Psoas muscle (tissue), 8 donors: ENCODE results near the gene MORF4L1. TPM values are rescaled to one million over a fixed set of nuclear protein-coding genes. Genes with fewer than 3 reads are reported as not detected.

ENCODE experiments used
- ATAC-seq, 4 donors: fragments of 200-7000 bp; cut with Tn5 transposase; one replicate each; pipeline ENCODE4 v1.9.1; 2020; ENCODE audit warnings: moderate library complexity in 3 of 4, mild to moderate bottlenecking in 2 of 4
- DNase-seq, 2 donors: peaks; one replicate each; pipeline ENCODE4 v3.0.0-alpha.2; 2020
- H3K27ac ChIP-seq: fragments of 200-600 bp; one replicate; pipeline ENCODE4 v1.8.0; 2022
- H3K27me3 ChIP-seq, 3 donors: fragments of 200-600 bp in 1 of 3; one replicate each; pipeline versions ENCODE4 v1.6.1 to v1.8.0; 2013 to 2022; ENCODE audit warnings: low read length in 2 of 3, mild to moderate bottlenecking in 2 of 3, moderate library complexity in 1 of 3; ENCODE audit not compliant: insufficient read depth in 3 of 3
- H3K36me3 ChIP-seq, 2 donors: fragments of 200-600 bp in 1 of 2; one replicate each; pipeline versions ENCODE4 v1.6.1 to v1.8.0; 2013 to 2022; ENCODE audit warnings: low read depth in 1 of 2, mild to moderate bottlenecking in 1 of 2, moderate library complexity in 1 of 2; ENCODE audit not compliant: insufficient read depth in 1 of 2
- H3K4me1 ChIP-seq: fragments of 200-600 bp; one replicate; pipeline ENCODE4 v1.8.0; 2022
- H3K4me3 ChIP-seq: fragments of 200-600 bp; one replicate; pipeline ENCODE4 v1.8.0; 2022; ENCODE audit warnings: mild to moderate bottlenecking
- H3K9me3 ChIP-seq: fragments of 200-600 bp; one replicate; pipeline ENCODE4 v1.8.0; 2022
- WGBS, 3 donors: extraction: QIAGEN DNeasy Blood & Tissue Kit; methylation state at CpG; one replicate each; pipeline versions ENCODE4 v1.1.6 to v1.1.7; 2013; 5-methylcytosine and 5-hydroxymethylcytosine counted together
- intact Hi-C, 2 donors: fragments of 100-400 bp; cut with DNase I; formaldehyde crosslinking; loops; one replicate each; pipeline versions ENCODE4 v1.11.0 to v1.14.2; 2022
- polyA plus RNA-seq, 3 donors: library from polyadenylated mRNA; stranded (reverse); fragments of 200-250 nt; gene quantifications; one replicate each; pipeline ENCODE4 v1.2.3, GENCODE V29; 2013
- total RNA-seq, 4 donors: library from RNA; stranded (reverse); fragmentation: NEBNext Ultra II Directional in 2 of 4; extraction: Animal tissue kit (Norgen Biotek cat#: 25700) in 2 of 4; gene quantifications; one replicate each; pipeline versions ENCODE4 v1.2.1 to v1.2.4, GENCODE V29; 2021 to 2023
- TF ChIP-seq, protein P1 (sequence below): fragments of 200-600 bp; IDR thresholded peaks from one replicate; pipeline ENCODE4 v1.8.0; 2022; ENCODE audit warnings: antibody characterized with exemption
- donor health status: healthy with polysubstance abuse.
- donor health status: DM: no; HTN: no; CAD: no; lungs with moderate emphysema.
- donor health status: Bipolar disorder and iron deficiency.
- donor health status: healthy.
- donor health status: DM: yes; HTN: yes; CAD: no.
- donor health status: DM: no; HTN: no; CAD: no.
- donor health status: DM: no; HTN: no; CAD: no.
- donor health status: DM: yes; HTN: yes; CAD: no.

The MORF4L1 gene
- total and polyA plus RNA-seq, 7 donors: 262 to 679 (median 327) TPM

DNA sequence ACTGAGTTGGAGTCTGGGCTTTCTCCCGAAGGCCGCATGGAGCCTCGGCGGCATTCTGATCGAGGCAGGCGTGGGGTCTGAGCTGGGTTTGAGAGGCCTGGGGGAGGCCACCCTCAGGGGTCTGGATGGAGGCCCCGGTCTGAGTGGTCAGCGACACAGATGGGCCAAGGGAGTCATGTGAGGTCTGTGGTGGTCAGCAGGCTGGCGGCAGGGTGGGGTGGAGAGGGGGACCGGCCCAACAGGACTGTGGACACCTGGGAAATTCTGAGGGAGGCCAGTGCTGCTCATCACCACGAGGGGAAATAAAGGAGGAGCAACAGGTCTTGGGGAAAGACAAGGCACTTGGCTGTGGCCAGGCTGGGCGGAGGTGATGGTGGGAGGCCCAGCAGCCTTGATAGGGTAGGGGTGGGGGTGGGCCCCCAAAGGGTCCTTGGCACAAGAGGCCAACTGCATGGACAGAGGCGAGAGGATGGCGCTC, 56.0 kb downstream of the MORF4L1 start:
- TF ChIP-seq, protein P1, sequence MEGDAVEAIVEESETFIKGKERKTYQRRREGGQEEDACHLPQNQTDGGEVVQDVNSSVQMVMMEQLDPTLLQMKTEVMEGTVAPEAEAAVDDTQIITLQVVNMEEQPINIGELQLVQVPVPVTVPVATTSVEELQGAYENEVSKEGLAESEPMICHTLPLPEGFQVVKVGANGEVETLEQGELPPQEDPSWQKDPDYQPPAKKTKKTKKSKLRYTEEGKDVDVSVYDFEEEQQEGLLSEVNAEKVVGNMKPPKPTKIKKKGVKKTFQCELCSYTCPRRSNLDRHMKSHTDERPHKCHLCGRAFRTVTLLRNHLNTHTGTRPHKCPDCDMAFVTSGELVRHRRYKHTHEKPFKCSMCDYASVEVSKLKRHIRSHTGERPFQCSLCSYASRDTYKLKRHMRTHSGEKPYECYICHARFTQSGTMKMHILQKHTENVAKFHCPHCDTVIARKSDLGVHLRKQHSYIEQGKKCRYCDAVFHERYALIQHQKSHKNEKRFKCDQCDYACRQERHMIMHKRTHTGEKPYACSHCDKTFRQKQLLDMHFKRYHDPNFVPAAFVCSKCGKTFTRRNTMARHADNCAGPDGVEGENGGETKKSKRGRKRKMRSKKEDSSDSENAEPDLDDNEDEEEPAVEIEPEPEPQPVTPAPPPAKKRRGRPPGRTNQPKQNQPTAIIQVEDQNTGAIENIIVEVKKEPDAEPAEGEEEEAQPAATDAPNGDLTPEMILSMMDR: no peak
- Histone ChIP-seq H3K27me3 (no peaks in the 10 kb centered on the region), H3K9me3 (no peaks in the 10 kb centered on the region), H3K27ac (no peak overlapping the region), H3K4me3 (no peak overlapping the region), H3K36me3 (peaks cover 0 to 53% of the 10 kb centered on the region in 2 donors), H3K4me1 (peaks cover 12% of the 10 kb centered on the region)
- DNase-seq (no peak), ATAC-seq (no peak)
- WGBS, 3 donors: 87 to 94% (median 90%) methylated on average over 14 of the region's 14 CpGs
- intact Hi-C loops: no loop called here

DNA sequence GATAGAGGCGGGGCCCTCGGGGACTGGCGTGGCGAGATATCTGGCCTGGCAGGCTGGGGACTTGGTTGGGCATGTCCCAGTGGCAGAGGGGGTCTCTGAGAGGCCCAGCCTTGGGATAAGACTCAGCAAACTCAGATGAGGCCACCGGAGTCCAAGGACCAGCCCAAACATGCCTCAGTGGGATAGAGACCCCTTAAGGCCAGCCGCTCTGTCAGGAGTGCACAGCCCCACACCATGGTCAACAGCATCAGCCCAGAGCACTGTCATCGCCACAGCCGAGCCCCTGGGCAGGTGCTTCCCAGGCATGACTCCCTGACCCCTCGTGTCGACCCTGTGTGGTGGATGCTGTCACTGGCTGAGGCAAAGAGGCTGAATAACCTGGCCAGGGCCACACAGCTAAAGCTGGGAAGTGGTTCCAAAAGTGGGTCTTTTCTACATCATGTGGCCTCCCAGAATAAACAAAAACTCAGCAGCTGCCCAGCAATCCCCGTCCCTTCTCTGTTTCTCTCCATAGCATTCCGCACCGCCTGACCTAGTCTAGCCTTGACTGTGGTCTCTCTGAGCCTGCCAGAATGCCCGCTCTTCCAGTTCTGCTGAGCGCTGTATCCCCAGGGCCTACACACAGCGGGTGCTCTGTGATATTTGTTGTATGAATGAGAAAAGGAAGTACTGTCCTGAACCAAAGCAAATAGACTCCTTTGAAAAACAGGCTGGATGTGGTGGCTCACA, 57.0 kb downstream of the MORF4L1 start:
- DNase-seq (no peak), ATAC-seq (no peak)
- Histone ChIP-seq H3K9me3 (no peaks in the 10 kb centered on the region), H3K27me3 (no peaks in the 10 kb centered on the region), H3K27ac (peak overlapping the region; percentile 74), H3K4me3 (no peak overlapping the region), H3K4me1 (peaks cover 12% of the 10 kb centered on the region), H3K36me3 (peaks cover 0 to 56% of the 10 kb centered on the region in 2 donors)
- 91 to 97% (median 93%) methylated on average over 16 of the region's 16 CpGs for WGBS, 3 donors
- intact Hi-C loops: no loop called here
- TF ChIP-seq, protein P1: no peak

DNA sequence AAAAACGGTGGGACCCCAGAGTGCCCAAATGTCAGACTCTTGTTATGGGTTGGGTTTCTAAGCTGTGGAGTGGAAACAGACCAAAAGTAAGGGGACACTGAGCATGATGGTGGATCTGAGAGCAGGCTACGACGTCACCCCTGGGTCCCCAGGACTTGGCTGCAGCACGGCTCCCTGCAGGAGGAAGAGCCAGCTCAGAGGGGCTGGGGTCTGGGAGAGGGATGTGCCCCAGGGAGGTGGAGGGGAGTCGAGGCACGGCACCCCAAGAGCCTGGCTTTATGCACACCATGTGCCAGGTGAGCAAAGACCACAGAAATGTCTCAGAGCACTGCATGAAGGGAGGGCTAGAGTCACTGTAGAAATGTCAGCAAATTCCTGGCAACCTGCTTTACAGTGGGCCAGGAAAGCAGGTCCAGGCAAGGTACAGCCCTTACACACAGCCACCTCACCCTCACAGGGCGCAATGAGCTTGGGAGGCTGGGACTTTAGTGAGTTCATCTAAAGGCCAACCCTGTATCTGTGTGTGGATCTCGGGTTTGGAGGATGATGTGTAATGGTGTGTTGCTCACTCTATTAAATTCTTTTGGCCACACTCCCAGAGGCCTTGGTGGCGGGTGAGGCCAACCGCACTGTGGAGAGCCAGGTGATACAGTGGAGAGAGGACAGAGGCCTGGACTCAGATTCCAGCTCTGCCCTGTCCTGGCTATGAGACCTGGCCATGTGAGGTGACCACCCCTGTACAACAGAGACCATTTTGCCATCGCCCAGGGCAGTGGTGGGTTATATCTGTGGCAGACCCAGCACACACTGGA, 58.1 kb downstream of the MORF4L1 start:
- peak; percentile 58 to 73 for DNase-seq
- peak; percentile 82 to 90 (median 88) for ATAC-seq
- peaks cover 12% of the 10 kb centered on the region for H3K4me1 ChIP-seq
- H3K9me3 ChIP-seq: no peaks in the 10 kb centered on the region
- intact Hi-C loops: no loop called here
- no peaks in the 10 kb centered on the region for H3K27me3 ChIP-seq
- H3K27ac ChIP-seq: peak overlapping the region; percentile 74
- 55 to 68% (median 58%) methylated on average over 11 of the region's 11 CpGs for WGBS, 3 donors
- TF ChIP-seq, protein P1: no peak
- peaks cover 0 to 58% of the 10 kb centered on the region in 2 donors for H3K36me3 ChIP-seq
- H3K4me3 ChIP-seq: no peak overlapping the region

DNA sequence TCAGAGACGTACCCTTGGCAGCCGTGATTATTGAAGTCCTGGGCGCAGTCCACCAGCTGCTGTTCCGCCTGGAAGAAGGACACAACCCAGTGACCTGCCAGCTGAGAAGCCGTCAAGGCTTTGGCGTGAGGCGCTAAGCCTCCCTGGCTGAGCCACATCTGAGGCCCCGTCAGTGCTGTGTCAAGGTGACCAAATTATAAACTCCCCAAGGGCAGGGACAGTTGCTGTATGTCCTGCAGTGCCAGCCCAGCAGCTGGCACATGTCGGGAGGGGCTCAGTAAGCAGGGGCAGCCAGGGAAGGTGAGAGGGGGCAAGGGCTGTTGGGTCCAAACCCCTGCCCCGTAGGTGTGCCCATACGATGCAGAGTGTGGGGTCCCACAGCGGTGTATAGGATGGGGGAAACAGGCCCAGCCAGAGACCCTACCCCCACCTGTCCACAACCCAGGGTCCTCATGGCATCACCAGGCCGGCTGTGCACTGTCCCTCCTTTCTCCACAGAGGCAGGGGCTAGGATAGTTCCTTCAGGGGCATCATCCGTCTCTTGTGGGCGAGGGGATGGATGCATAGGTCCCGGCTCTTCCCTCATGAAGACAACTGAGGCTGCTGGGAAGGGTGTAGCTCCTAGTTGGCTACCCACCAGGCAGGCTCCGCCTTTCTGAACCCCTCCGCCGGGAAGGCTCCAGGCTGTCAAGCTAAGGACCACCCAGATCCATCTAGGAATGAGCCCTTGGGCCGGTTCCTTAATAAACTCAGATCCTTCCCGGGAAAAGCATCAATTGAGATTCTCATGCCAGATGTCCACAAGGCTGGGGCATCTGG, 59.0 kb downstream of the MORF4L1 start:
- Histone ChIP-seq H3K36me3 (peaks cover 0 to 56% of the 10 kb centered on the region in 2 donors), H3K9me3 (no peaks in the 10 kb centered on the region), H3K27me3 (no peaks in the 10 kb centered on the region), H3K4me3 (no peak overlapping the region), H3K4me1 (peaks cover 12% of the 10 kb centered on the region), H3K27ac (peak overlapping the region; percentile 74)
- DNase-seq (peak in 1 of 2 donors; percentile 76), ATAC-seq (peak; percentile 42 to 83 (median 70))
- 61 to 71% (median 62%) methylated on average over 21 of the region's 21 CpGs for WGBS, 3 donors
- intact Hi-C loops: no loop called here
- TF ChIP-seq, protein P1: no peak
